HTR-8/SVneo (cell line): ENCODE data around the gene KIF2C.
"Not testable (repeated sequence)": the region's sequence is repeated elsewhere in the genome, so short reads cannot be mapped to it uniquely, and the experiment has no call there.

ENCODE experiments used
- DNase-seq: peaks from one replicate; pipeline ENCODE4 v3.0.0; 2011; ENCODE audit warnings: low spot score, mixed read lengths; ENCODE audit not compliant: insufficient read length
- FAIRE-seq: peaks from 2 replicates; lab custom pipeline; 2011; peaks lifted over from hg19 to GRCh38; lab: Jason Lieb, UNC

KIF2C gene

GRCh38 chr1:44788120-44788860, 48.7 kb downstream of the KIF2C start, which contains the start of gene BEST4:
Gene BEST4 (minus strand): TSS chr1:44788170. CDS start chr1:44787705, 465 bp downstream.
- no peak for FAIRE-seq
- DNase-seq, result no peak

- DNase-seq, result no peak
- no peak for FAIRE-seq
These were observed 51.5 kb downstream of the KIF2C start for GRCh38 chr1:44790968-44791801.

GRCh38 chr1:44792736-44793502, 53.3 kb downstream of the KIF2C start:
- DNase-seq (no peak), FAIRE-seq (no peak)

GRCh38 chr1:44797886-44798285, 58.2 kb downstream of the KIF2C start:
- DNase-seq, FAIRE-seq: not testable (repeated sequence)

- FAIRE-seq (no peak), DNase-seq (no peak)
These were observed 59.1 kb downstream of the KIF2C start for GRCh38 chr1:44798481-44799365.

- peak; percentile 95 for FAIRE-seq
These were observed 60.3 kb downstream of the KIF2C start, which contains the start of gene PLK3 for GRCh38 chr1:44799770-44800584. Gene PLK3 (plus strand): TSS chr1:44800377. CDS start chr1:44800464, 87 bp downstream.

GRCh38 chr1:44801491-44802305, 62.1 kb downstream of the KIF2C start:
- FAIRE-seq, result no peak
- DNase-seq, result no peak

More at GRCh38 chr1:44799770-44800584, 60.3 kb downstream of the KIF2C start, which contains the start of gene PLK3:
- peak; percentile 82 for DNase-seq

- DNase-seq (no peak), FAIRE-seq (no peak)
These were observed 62.8 kb downstream of the KIF2C start for GRCh38 chr1:44802306-44803061.

GRCh38 chr1:44803062-44803311, 63.4 kb downstream of the KIF2C start:
- DNase-seq (no peak), FAIRE-seq (no peak)

- no peak for FAIRE-seq
- no peak for DNase-seq
These were observed 63.9 kb downstream of the KIF2C start for GRCh38 chr1:44803312-44804095.

- no peak for DNase-seq
These were observed 65.8 kb downstream of the KIF2C start for GRCh38 chr1:44805311-44806024.

GRCh38 chr1:44806025-44806703, 66.5 kb downstream of the KIF2C start:
- DNase-seq (no peak), FAIRE-seq (no peak)

More at GRCh38 chr1:44805311-44806024, 65.8 kb downstream of the KIF2C start:
- FAIRE-seq, result no peak

- FAIRE-seq, result no peak
- DNase-seq, result no peak
These were observed 67.2 kb downstream of the KIF2C start, which contains the start of gene DYNLT4 for GRCh38 chr1:44806704-44807363. Gene DYNLT4 (minus strand): TSS chr1:44807351. CDS start chr1:44806668, 683 bp downstream.

- DNase-seq (peak; percentile 83), FAIRE-seq (peak; percentile 92)
These were observed 67.9 kb downstream of the KIF2C start for GRCh38 chr1:44807364-44808062.
